Smooth muscle cell (in vitro differentiated cells): ENCODE results near the gene DTNBP1. TPM values are rescaled to one million over a fixed set of nuclear protein-coding genes. Genes with fewer than 3 reads are reported as not detected.

ENCODE experiments used
- DNase-seq: peaks from one replicate; lab custom pipeline; 2025; ENCODE audit not compliant: unreplicated experiment; lab: John Stamatoyannopoulos, UW
- H2AFZ ChIP-seq: fragments of 200-600 bp; sonication (generic); 2 replicates; pipeline ENCODE4 v1.6.0; 2016; ENCODE audit warnings: antibody characterized with exemption, low read depth, mild to moderate bottlenecking
- H3F3A ChIP-seq: fragments of 200-600 bp; sonication (generic); 2 replicates; pipeline ENCODE4 v1.6.0; 2017; ENCODE audit warnings: antibody characterized with exemption, low read depth
- H3K27ac ChIP-seq: fragments of 200-600 bp; sonication (generic); 2 replicates; pipeline ENCODE4 v1.5.1; 2016; ENCODE audit warnings: low read depth, mild to moderate bottlenecking
- H3K27me3 ChIP-seq: fragments of 200-600 bp; sonication (generic); 2 replicates; pipeline ENCODE4 v1.6.1; 2016; ENCODE audit warnings: low read depth, mild to moderate bottlenecking
- H3K36me3 ChIP-seq: fragments of 200-600 bp; sonication (generic); 2 replicates; pipeline ENCODE4 v1.5.1; 2016; ENCODE audit warnings: low read depth
- H3K4me1 ChIP-seq: fragments of 200-600 bp; sonication (generic); 2 replicates; pipeline ENCODE4 v1.5.1; 2016; ENCODE audit warnings: low read depth
- H3K4me2 ChIP-seq: fragments of 200-600 bp; sonication (generic); 2 replicates; pipeline ENCODE4 v1.6.0; 2016; ENCODE audit warnings: mild to moderate bottlenecking
- H3K4me3 ChIP-seq: fragments of 200-600 bp; sonication (generic); 2 replicates; pipeline ENCODE4 v1.5.1; 2016; ENCODE audit warnings: mild to moderate bottlenecking
- H3K79me2 ChIP-seq: fragments of 200-600 bp; sonication (generic); 2 replicates; pipeline ENCODE4 v1.6.0; 2016; ENCODE audit warnings: low read depth, mild to moderate bottlenecking
- H3K9ac ChIP-seq: fragments of 200-600 bp; sonication (generic); 2 replicates; pipeline ENCODE4 v1.6.0; 2016; ENCODE audit warnings: low read depth
- H3K9me3 ChIP-seq: fragments of 200-600 bp; sonication (generic); replicated peaks from 2 replicates; pipeline ENCODE4 v1.5.1; 2016; ENCODE audit warnings: low read depth
- H4K20me1 ChIP-seq: fragments of 200-600 bp; sonication (generic); 2 replicates; pipeline ENCODE4 v1.6.0; 2016; ENCODE audit warnings: low read depth
- WGBS: methylation state at CpG from one replicate; pipeline ENCODE4 v1.1.7; 2016; ENCODE audit warnings: low lambda C conversion rate; 5-methylcytosine and 5-hydroxymethylcytosine counted together
- polyA plus RNA-seq: library from polyadenylated mRNA; unstranded; fragments of >200 nt; fragmentation: Nextera tagmentation; extraction: Ambion mirVana; gene quantifications from 2 replicates; pipeline ENCODE4 v1.2.1, GENCODE V29; 2016
- total RNA-seq: library from RNA; depleted of rRNA; stranded (reverse); fragments of >200 nt; gene quantifications from 2 replicates; pipeline ENCODE4 v1.2.3, GENCODE V29; 2014
- TF ChIP-seq, protein P1 (sequence below): fragments of 200-600 bp; sonication (generic); IDR thresholded peaks from 2 replicates; pipeline ENCODE4 v1.5.1; 2017; ENCODE audit warnings: borderline replicate concordance, mild to moderate bottlenecking, antibody characterized with exemption; ENCODE audit not compliant: insufficient read depth, poor library complexity, severe bottlenecking

Gene DTNBP1
- total and polyA plus RNA-seq, 2 experiments from 2014 or later = 11.9 to 24.2 TPM

- no peak for DNase-seq
- 92% methylated on average over 2 of the region's 2 CpGs for WGBS
- TF ChIP-seq, protein P1, sequence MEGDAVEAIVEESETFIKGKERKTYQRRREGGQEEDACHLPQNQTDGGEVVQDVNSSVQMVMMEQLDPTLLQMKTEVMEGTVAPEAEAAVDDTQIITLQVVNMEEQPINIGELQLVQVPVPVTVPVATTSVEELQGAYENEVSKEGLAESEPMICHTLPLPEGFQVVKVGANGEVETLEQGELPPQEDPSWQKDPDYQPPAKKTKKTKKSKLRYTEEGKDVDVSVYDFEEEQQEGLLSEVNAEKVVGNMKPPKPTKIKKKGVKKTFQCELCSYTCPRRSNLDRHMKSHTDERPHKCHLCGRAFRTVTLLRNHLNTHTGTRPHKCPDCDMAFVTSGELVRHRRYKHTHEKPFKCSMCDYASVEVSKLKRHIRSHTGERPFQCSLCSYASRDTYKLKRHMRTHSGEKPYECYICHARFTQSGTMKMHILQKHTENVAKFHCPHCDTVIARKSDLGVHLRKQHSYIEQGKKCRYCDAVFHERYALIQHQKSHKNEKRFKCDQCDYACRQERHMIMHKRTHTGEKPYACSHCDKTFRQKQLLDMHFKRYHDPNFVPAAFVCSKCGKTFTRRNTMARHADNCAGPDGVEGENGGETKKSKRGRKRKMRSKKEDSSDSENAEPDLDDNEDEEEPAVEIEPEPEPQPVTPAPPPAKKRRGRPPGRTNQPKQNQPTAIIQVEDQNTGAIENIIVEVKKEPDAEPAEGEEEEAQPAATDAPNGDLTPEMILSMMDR = no peak
Observed at GRCh38 chr6:15604843-15605242, 58.0 kb downstream of the DTNBP1 start.

DNA sequence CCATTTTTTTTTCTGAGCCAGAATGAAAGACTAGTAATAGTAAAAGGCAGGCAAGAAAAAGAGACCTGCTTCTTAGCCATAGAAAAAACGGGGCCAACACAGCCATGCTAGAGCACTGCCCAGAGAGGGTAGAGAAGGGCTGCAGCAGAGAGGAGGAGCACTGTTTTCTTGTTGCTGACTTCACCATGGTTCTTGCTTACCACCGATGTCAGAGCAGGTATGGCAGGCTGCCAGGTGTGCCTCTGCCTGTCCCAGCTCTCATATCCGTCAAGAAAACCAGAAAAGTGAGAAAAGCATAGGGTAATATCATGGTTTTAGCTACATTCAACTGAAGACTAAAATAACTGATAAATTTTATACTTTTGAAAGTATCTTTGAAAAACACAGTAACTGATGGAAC lies 60.7 kb downstream of the DTNBP1 start:
- no peak overlapping the region for H3K27ac ChIP-seq
- H3K27me3 ChIP-seq = no peaks in the 10 kb centered on the region
- H3K79me2 ChIP-seq = no peaks in the 10 kb centered on the region
- DNase-seq = no peak
- no peak overlapping the region for H3K4me2 ChIP-seq
- H3K9ac ChIP-seq = no peak overlapping the region
- no peak overlapping the region for H3K4me3 ChIP-seq
- H3K9me3 ChIP-seq = no peaks in the 10 kb centered on the region
- TF ChIP-seq, protein P1 = no peak
- no peaks in the 10 kb centered on the region for H3K4me1 ChIP-seq
- no peaks in the 10 kb centered on the region for H3K36me3 ChIP-seq
- no peaks in the 10 kb centered on the region for H3F3A ChIP-seq
- WGBS = 85% methylated on average over 3 of the region's 3 CpGs
- no peaks in the 10 kb centered on the region for H4K20me1 ChIP-seq
- no peak overlapping the region for H2AFZ ChIP-seq

More at GRCh38 chr6:15604843-15605242, 58.0 kb downstream of the DTNBP1 start:
- Histone ChIP-seq H3K4me3 (no peak overlapping the region), H3K27ac (no peak overlapping the region), H3K4me2 (no peak overlapping the region), H3K4me1 (no peaks in the 10 kb centered on the region), H3K27me3 (no peaks in the 10 kb centered on the region), H4K20me1 (no peaks in the 10 kb centered on the region), H3K79me2 (no peaks in the 10 kb centered on the region), H3K36me3 (no peaks in the 10 kb centered on the region), H2AFZ (no peak overlapping the region), H3K9me3 (no peaks in the 10 kb centered on the region), H3F3A (peaks cover 5% of the 10 kb centered on the region), H3K9ac (no peak overlapping the region)

GRCh38 chr6:15598273-15598798 lies 64.5 kb downstream of the DTNBP1 start:
- Histone ChIP-seq H3K4me3 (no peak overlapping the region), H3K9ac (no peak overlapping the region), H3F3A (no peaks in the 10 kb centered on the region), H3K9me3 (no peaks in the 10 kb centered on the region), H3K4me2 (no peak overlapping the region), H3K4me1 (no peaks in the 10 kb centered on the region), H2AFZ (no peak overlapping the region), H3K27me3 (no peaks in the 10 kb centered on the region), H4K20me1 (no peaks in the 10 kb centered on the region), H3K27ac (no peak overlapping the region), H3K79me2 (no peaks in the 10 kb centered on the region), H3K36me3 (no peaks in the 10 kb centered on the region)
- DNase-seq = no peak
- TF ChIP-seq, protein P1 = no peak
- WGBS = 38% methylated on average over 1 of the region's 1 CpG
